Measurements from ENCODE around the gene ENTPD1.
"Not testable (repeated sequence)": the region's sequence is repeated elsewhere in the genome, so short reads cannot be mapped to it uniquely, and the experiment has no call there.

The ENTPD1 gene

GRCh38 chr10:95864906-95865813 is 109.2 kb downstream of the ENTPD1 start:
- peak; percentile 1 to 19 for DNase-seq (ENCODE audit: low read depth in 2 of 2)

GRCh38 chr10:95865814-95866466 is 110.0 kb downstream of the ENTPD1 start:
- DNase-seq (ENCODE audit: low read depth in 2 of 2): no peak

GRCh38 chr10:95866467-95866842 is 110.5 kb downstream of the ENTPD1 start:
- DNase-seq (ENCODE audit: low read depth in 2 of 2): no peak

GRCh38 chr10:95867866-95868265 is 111.9 kb downstream of the ENTPD1 start:
- no peak for DNase-seq (ENCODE audit: low read depth in 2 of 2)

GRCh38 chr10:95872158-95872711 is 116.3 kb downstream of the ENTPD1 start:
- no peak for DNase-seq (ENCODE audit: low read depth in 2 of 2)

GRCh38 chr10:95873139-95873538 is 117.2 kb downstream of the ENTPD1 start:
- no peak for DNase-seq (ENCODE audit: low read depth in 2 of 2)

- DNase-seq (ENCODE audit: low read depth in 2 of 2): no peak
These were observed 117.7 kb downstream of the ENTPD1 start for GRCh38 chr10:95873651-95874050.

GRCh38 chr10:95874783-95875182 is 118.8 kb downstream of the ENTPD1 start:
- not testable (repeated sequence) for DNase-seq (ENCODE audit: low read depth in 2 of 2)

- DNase-seq (ENCODE audit: low read depth in 2 of 2): no peak
These were observed 120.8 kb downstream of the ENTPD1 start for GRCh38 chr10:95876756-95877155.

GRCh38 chr10:95877881-95878280 is 121.9 kb downstream of the ENTPD1 start:
- DNase-seq (ENCODE audit: low read depth in 2 of 2): no peak

- no peak for DNase-seq (ENCODE audit: low read depth in 2 of 2)
These were observed 124.7 kb downstream of the ENTPD1 start for GRCh38 chr10:95880704-95881103.

GRCh38 chr10:95881316-95881715 is 125.4 kb downstream of the ENTPD1 start:
- DNase-seq (ENCODE audit: low read depth in 2 of 2): no peak

GRCh38 chr10:95889830-95890229 is 133.9 kb downstream of the ENTPD1 start:
- DNase-seq (ENCODE audit: low read depth in 2 of 2): no peak

- no peak for DNase-seq (ENCODE audit: low read depth in 2 of 2)
These were observed 140.3 kb downstream of the ENTPD1 start for GRCh38 chr10:95896071-95896850.

- not testable (repeated sequence) for DNase-seq (ENCODE audit: low read depth in 2 of 2)
These were observed 150.1 kb downstream of the ENTPD1 start for GRCh38 chr10:95905897-95906580.

- DNase-seq (ENCODE audit: low read depth in 2 of 2): peak; percentile 14 to 28
These were observed 150.9 kb downstream of the ENTPD1 start for GRCh38 chr10:95906677-95907455.

- DNase-seq (ENCODE audit: low read depth in 2 of 2): peak; percentile 61 to 68
These were observed 151.7 kb downstream of the ENTPD1 start, which contains the start of gene CC2D2B for GRCh38 chr10:95907456-95908253. CC2D2B (plus strand) TSS chr10:95907975; CDS start chr10:95911324, 3,349 bp downstream.

GRCh38 chr10:95908450-95908849 is 152.5 kb downstream of the ENTPD1 start:
- DNase-seq (ENCODE audit: low read depth in 2 of 2): no peak

- no peak for DNase-seq (ENCODE audit: low read depth in 2 of 2)
These were observed 153.6 kb downstream of the ENTPD1 start for GRCh38 chr10:95909561-95909960.

GRCh38 chr10:95916039-95916438 is 160.1 kb downstream of the ENTPD1 start:
- DNase-seq (ENCODE audit: low read depth in 2 of 2): not testable (repeated sequence)

Measured in stimulated activated CD4-positive, alpha-beta T cell treated with anti-CD3 and anti-CD28 coated beads, Interleukin-4, amount 100 ng/mL, for 48 hours (primary cell).